Cardiac muscle cell (in vitro differentiated cells and primary cell): Measurements from ENCODE around the gene SKIDA1. TPM values are rescaled to one million over a fixed set of nuclear protein-coding genes. Genes with fewer than 3 reads are reported as not detected.
A peak's percentile ranks its signal among the peaks of the same experiment; 100 is the strongest.

ENCODE experiments used
- DNase-seq, 2 donors: peaks; one replicate each; pipeline versions ENCODE4 v3.0.0 to v3.0.0-alpha.2; 2010 to 2017; ENCODE audit warnings: low read depth in 1 of 2, low spot score in 1 of 2
- H3K27ac ChIP-seq: fragments of 200-600 bp; sonication (generic); 2 replicates; pipeline ENCODE4 v1.5.1; 2016
- H3K27me3 ChIP-seq: fragments of 200-600 bp; sonication (generic); 2 replicates; pipeline ENCODE4 v1.6.0; 2016; ENCODE audit warnings: control low read depth
- H3K36me3 ChIP-seq: fragments of 200-600 bp; sonication (generic); 2 replicates; pipeline ENCODE4 v1.5.1; 2016; ENCODE audit warnings: control low read depth
- H3K4me1 ChIP-seq: fragments of 200-600 bp; sonication (generic); 2 replicates; pipeline ENCODE4 v1.8.1; 2017; ENCODE audit warnings: low read depth, mild to moderate bottlenecking, mixed run types
- H3K4me3 ChIP-seq: fragments of 200-600 bp; sonication (generic); 2 replicates; pipeline ENCODE4 v1.5.1; 2016; ENCODE audit warnings: mild to moderate bottlenecking
- H3K9me3 ChIP-seq: fragments of 200-600 bp; sonication (generic); 2 replicates; pipeline ENCODE4 v1.5.1; 2017; ENCODE audit warnings: low read depth, mild to moderate bottlenecking, control low read depth
- CTCF ChIP-seq: IDR thresholded peaks from 2 replicates; pipeline ENCODE4 v1.5.1; 2012; ENCODE audit warnings: low read depth, mild to moderate bottlenecking, low read length
- polyA plus RNA-seq: library from polyadenylated mRNA; unstranded; fragments of >200 nt; fragmentation: Nextera tagmentation; extraction: Ambion mirVana; gene quantifications from 2 replicates; pipeline ENCODE4 v1.2.1, GENCODE V29; 2016
- total RNA-seq: library from RNA; depleted of rRNA; stranded (reverse); fragments of >200 nt; gene quantifications from 2 replicates; pipeline ENCODE4 v1.2.3, GENCODE V29; 2016

SKIDA1 gene
- total and polyA plus RNA-seq, 2 experiments from 2014 or later, result 4.3 to 62.4 TPM

GRCh38 chr10:21522631-21523406, 2.7 kb downstream of the SKIDA1 start:
- H3K27me3 ChIP-seq, result no peaks in the 10 kb centered on the region
- H3K27ac ChIP-seq, result peak overlapping the region; percentile 99
- TF ChIP-seq CTCF, result no peak
- H3K4me1 ChIP-seq, result peaks cover 49% of the 10 kb centered on the region
- no peaks in the 10 kb centered on the region for H3K36me3 ChIP-seq
- H3K4me3 ChIP-seq, result no peak overlapping the region
- DNase-seq, result no peak
- H3K9me3 ChIP-seq, result no peaks in the 10 kb centered on the region

DNA sequence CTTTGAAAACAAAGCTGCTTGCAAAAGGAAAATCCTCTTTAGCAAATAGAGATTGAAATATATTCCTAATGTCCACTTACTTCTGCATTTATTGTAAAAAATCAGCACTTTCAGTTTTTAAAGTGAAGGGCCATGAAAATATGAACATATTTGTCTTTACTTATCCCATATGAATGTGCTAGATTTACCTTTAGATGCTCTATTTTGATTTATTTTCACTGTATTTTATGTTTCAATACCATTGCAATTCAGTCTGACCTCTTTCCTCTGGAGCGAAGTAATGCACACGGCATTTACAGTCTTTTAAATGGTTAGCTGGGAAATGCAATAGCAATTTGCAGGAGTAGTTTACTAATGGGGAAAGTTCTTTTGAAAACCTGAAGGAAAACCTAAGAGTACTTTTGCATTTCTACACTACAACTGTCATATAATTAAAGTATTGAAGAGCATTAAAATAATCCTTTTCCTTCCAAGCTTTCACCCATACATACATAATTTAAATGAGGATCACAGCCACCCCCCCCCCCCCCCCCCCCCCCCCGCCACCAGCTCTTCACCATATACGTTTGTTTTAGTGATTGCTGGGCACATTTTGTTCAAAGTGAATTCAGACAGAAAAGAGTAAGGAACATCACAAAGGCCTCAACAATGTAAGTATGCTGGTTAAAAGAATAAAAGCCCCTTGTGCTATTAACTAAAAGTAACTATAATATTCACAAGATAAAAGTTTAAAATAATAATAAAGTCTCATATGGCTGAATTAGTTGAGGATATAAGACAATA, 3.5 kb downstream of the SKIDA1 start:
- Histone ChIP-seq H3K9me3 (no peaks in the 10 kb centered on the region), H3K27ac (peak overlapping the region; percentile 99), H3K4me1 (peaks cover 49% of the 10 kb centered on the region), H3K4me3 (no peak overlapping the region), H3K36me3 (no peaks in the 10 kb centered on the region), H3K27me3 (no peaks in the 10 kb centered on the region)
- no peak for DNase-seq
- no peak for TF ChIP-seq CTCF

GRCh38 chr10:21520949-21521348, 4.5 kb downstream of the SKIDA1 start:
- no peak for DNase-seq
- H3K36me3 ChIP-seq, result no peaks in the 10 kb centered on the region
- H3K27ac ChIP-seq, result peak overlapping the region; percentile 99

GRCh38 chr10:21520509-21520908, 5.0 kb downstream of the SKIDA1 start:
- Histone ChIP-seq H3K27me3 (no peaks in the 10 kb centered on the region), H3K9me3 (no peaks in the 10 kb centered on the region), H3K36me3 (no peaks in the 10 kb centered on the region), H3K4me1 (peaks cover 49% of the 10 kb centered on the region), H3K4me3 (peak overlapping the region; percentile 78), H3K27ac (peak overlapping the region; percentile 96)
- no peak for DNase-seq
- no peak for TF ChIP-seq CTCF

More at GRCh38 chr10:21520949-21521348, 4.5 kb downstream of the SKIDA1 start:
- Histone ChIP-seq H3K4me3 (peak overlapping the region; percentile 78), H3K4me1 (peaks cover 49% of the 10 kb centered on the region), H3K27me3 (no peaks in the 10 kb centered on the region), H3K9me3 (no peaks in the 10 kb centered on the region)
- no peak for TF ChIP-seq CTCF

DNA sequence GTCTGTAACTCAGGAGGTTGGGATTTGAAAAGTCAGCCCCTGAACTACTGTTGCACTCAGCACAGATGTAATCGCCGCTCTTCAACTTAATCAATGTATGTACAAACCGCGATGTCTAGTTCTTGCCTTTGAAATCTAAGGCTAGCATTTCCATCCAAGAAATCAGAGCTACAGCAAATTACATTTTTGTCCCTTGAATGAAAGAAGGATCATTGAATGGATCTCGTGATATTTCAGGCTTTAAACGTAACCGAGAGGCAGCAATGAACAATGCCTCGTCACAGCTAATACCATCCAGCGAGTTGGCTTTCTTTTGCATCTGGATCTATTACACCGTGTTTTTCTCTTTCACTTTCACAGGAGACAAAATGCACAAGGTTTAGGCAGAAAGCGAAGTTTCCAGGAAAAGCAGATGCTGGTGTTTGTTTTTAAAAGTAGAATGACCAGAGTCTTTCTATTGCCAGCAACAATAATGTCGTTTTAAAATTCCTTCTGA, 5.5 kb downstream of the SKIDA1 start:
- peak overlapping the region; percentile 78 for H3K4me3 ChIP-seq
- H3K27ac ChIP-seq, result peak overlapping the region; percentile 96
- peak in 1 of 2 donors; percentile 81 for DNase-seq
- no peaks in the 10 kb centered on the region for H3K27me3 ChIP-seq
- H3K4me1 ChIP-seq, result peaks cover 49% of the 10 kb centered on the region
- no peaks in the 10 kb centered on the region for H3K36me3 ChIP-seq
- H3K9me3 ChIP-seq, result no peaks in the 10 kb centered on the region
- no peak for TF ChIP-seq CTCF
